Smooth muscle cell (in vitro differentiated cells): ENCODE measurements around the gene PTGES2. TPM values are rescaled to one million over a fixed set of nuclear protein-coding genes. Genes with fewer than 3 reads are reported as not detected.
A peak's percentile ranks its signal among the peaks of the same experiment; 100 is the strongest.

Experiments
- DNase-seq: peaks from one replicate; lab custom pipeline; 2025; ENCODE audit not compliant: unreplicated experiment; lab: John Stamatoyannopoulos, UW
- H2AFZ ChIP-seq: fragments of 200-600 bp; sonication (generic); 2 replicates; pipeline ENCODE4 v1.6.0; 2016; ENCODE audit warnings: antibody characterized with exemption, low read depth, mild to moderate bottlenecking
- H3F3A ChIP-seq: fragments of 200-600 bp; sonication (generic); 2 replicates; pipeline ENCODE4 v1.6.0; 2017; ENCODE audit warnings: antibody characterized with exemption, low read depth
- H3K27ac ChIP-seq: fragments of 200-600 bp; sonication (generic); 2 replicates; pipeline ENCODE4 v1.5.1; 2016; ENCODE audit warnings: low read depth, mild to moderate bottlenecking
- H3K27me3 ChIP-seq: fragments of 200-600 bp; sonication (generic); 2 replicates; pipeline ENCODE4 v1.6.1; 2016; ENCODE audit warnings: low read depth, mild to moderate bottlenecking
- H3K36me3 ChIP-seq: fragments of 200-600 bp; sonication (generic); 2 replicates; pipeline ENCODE4 v1.5.1; 2016; ENCODE audit warnings: low read depth
- H3K4me1 ChIP-seq: fragments of 200-600 bp; sonication (generic); 2 replicates; pipeline ENCODE4 v1.5.1; 2016; ENCODE audit warnings: low read depth
- H3K4me2 ChIP-seq: fragments of 200-600 bp; sonication (generic); 2 replicates; pipeline ENCODE4 v1.6.0; 2016; ENCODE audit warnings: mild to moderate bottlenecking
- H3K4me3 ChIP-seq: fragments of 200-600 bp; sonication (generic); 2 replicates; pipeline ENCODE4 v1.5.1; 2016; ENCODE audit warnings: mild to moderate bottlenecking
- H3K79me2 ChIP-seq: fragments of 200-600 bp; sonication (generic); 2 replicates; pipeline ENCODE4 v1.6.0; 2016; ENCODE audit warnings: low read depth, mild to moderate bottlenecking
- H3K9ac ChIP-seq: fragments of 200-600 bp; sonication (generic); 2 replicates; pipeline ENCODE4 v1.6.0; 2016; ENCODE audit warnings: low read depth
- H3K9me3 ChIP-seq: fragments of 200-600 bp; sonication (generic); replicated peaks from 2 replicates; pipeline ENCODE4 v1.5.1; 2016; ENCODE audit warnings: low read depth
- H4K20me1 ChIP-seq: fragments of 200-600 bp; sonication (generic); 2 replicates; pipeline ENCODE4 v1.6.0; 2016; ENCODE audit warnings: low read depth
- CTCF ChIP-seq: fragments of 200-600 bp; sonication (generic); IDR thresholded peaks from 2 replicates; pipeline ENCODE4 v1.5.1; 2017; ENCODE audit warnings: borderline replicate concordance, mild to moderate bottlenecking, antibody characterized with exemption; ENCODE audit not compliant: insufficient read depth, poor library complexity, severe bottlenecking
- WGBS: methylation state at CpG from one replicate; pipeline ENCODE4 v1.1.7; 2016; ENCODE audit warnings: low lambda C conversion rate; 5-methylcytosine and 5-hydroxymethylcytosine counted together
- polyA plus RNA-seq: library from polyadenylated mRNA; unstranded; fragments of >200 nt; fragmentation: Nextera tagmentation; extraction: Ambion mirVana; gene quantifications from 2 replicates; pipeline ENCODE4 v1.2.1, GENCODE V29; 2016
- total RNA-seq: library from RNA; depleted of rRNA; stranded (reverse); fragments of >200 nt; gene quantifications from 2 replicates; pipeline ENCODE4 v1.2.3, GENCODE V29; 2014

Gene PTGES2
- total and polyA plus RNA-seq, 2 experiments from 2014 or later, result 31.5 to 78.6 TPM

- Histone ChIP-seq H3K9me3 (no peaks in the 10 kb centered on the region), H3K9ac (peak overlapping the region; percentile 90), H2AFZ (no peak overlapping the region), H3K4me1 (peaks cover 18% of the 10 kb centered on the region), H3K4me3 (peak overlapping the region; percentile 31), H3K27ac (peak overlapping the region; percentile 99), H3K79me2 (peaks cover 36% of the 10 kb centered on the region), H3K36me3 (no peaks in the 10 kb centered on the region), H4K20me1 (peaks cover 7% of the 10 kb centered on the region), H3F3A (peaks cover 32% of the 10 kb centered on the region), H3K27me3 (no peaks in the 10 kb centered on the region), H3K4me2 (peak overlapping the region; percentile 79)
- peak; percentile 56 for DNase-seq
- no peak for TF ChIP-seq CTCF
- WGBS, result 48% methylated on average over 8 of the region's 8 CpGs
Measured at GRCh38 chr9:128094166-128094949, 33.2 kb downstream of the PTGES2 start.

- peaks cover 12% of the 10 kb centered on the region for H3K4me1 ChIP-seq
- H3K27ac ChIP-seq, result peak overlapping the region; percentile 99
- WGBS, result 96% methylated on average over 4 of the region's 4 CpGs
- peaks cover 27% of the 10 kb centered on the region for H3F3A ChIP-seq
- peaks cover 48% of the 10 kb centered on the region for H3K79me2 ChIP-seq
- H2AFZ ChIP-seq, result no peak overlapping the region
- H3K9me3 ChIP-seq, result no peaks in the 10 kb centered on the region
- no peak for TF ChIP-seq CTCF
- H3K9ac ChIP-seq, result peak overlapping the region; percentile 90
- no peaks in the 10 kb centered on the region for H3K36me3 ChIP-seq
- peaks cover 13% of the 10 kb centered on the region for H4K20me1 ChIP-seq
- H3K4me3 ChIP-seq, result no peak overlapping the region
- H3K4me2 ChIP-seq, result no peak overlapping the region
- DNase-seq, result no peak
- no peaks in the 10 kb centered on the region for H3K27me3 ChIP-seq
Measured at GRCh38 chr9:128093011-128093410, 34.5 kb downstream of the PTGES2 start.

- H4K20me1 ChIP-seq, result peaks cover 19% of the 10 kb centered on the region
- no peaks in the 10 kb centered on the region for H3K27me3 ChIP-seq
- no peak overlapping the region for H3K4me2 ChIP-seq
- TF ChIP-seq CTCF, result no peak
- H3K36me3 ChIP-seq, result no peaks in the 10 kb centered on the region
- DNase-seq, result no peak
- H3K4me1 ChIP-seq, result peaks cover 6% of the 10 kb centered on the region
- peaks cover 51% of the 10 kb centered on the region for H3K79me2 ChIP-seq
- H3K27ac ChIP-seq, result peak overlapping the region; percentile 99
- H3K4me3 ChIP-seq, result no peak overlapping the region
- 90% methylated on average over 16 of the region's 16 CpGs for WGBS
- peak overlapping the region; percentile 90 for H3K9ac ChIP-seq
- H3F3A ChIP-seq, result peaks cover 27% of the 10 kb centered on the region
- H3K9me3 ChIP-seq, result no peaks in the 10 kb centered on the region
- H2AFZ ChIP-seq, result no peak overlapping the region
Measured at GRCh38 chr9:128092199-128092977, 35.1 kb downstream of the PTGES2 start.
